Measurements from ENCODE around the gene ELMOD3.
"Not testable (repeated sequence)": the region's sequence is repeated elsewhere in the genome, so short reads cannot be mapped to it uniquely, and the experiment has no call there.

ELMOD3 gene

GRCh38 chr2:85376291-85377065 is 21.9 kb downstream of the ELMOD3 start:
- peak; percentile 63 for DNase-seq (ENCODE audit: low spot score)

- DNase-seq (ENCODE audit: low spot score) = no peak
These were observed 22.5 kb downstream of the ELMOD3 start for GRCh38 chr2:85377083-85377482.

- no peak for DNase-seq (ENCODE audit: low spot score)
These were observed 23.7 kb downstream of the ELMOD3 start for GRCh38 chr2:85378257-85378656.

- no peak for DNase-seq (ENCODE audit: low spot score)
These were observed 25.5 kb downstream of the ELMOD3 start for GRCh38 chr2:85380048-85380447.

- DNase-seq (ENCODE audit: low spot score) = not testable (repeated sequence)
These were observed 28.6 kb downstream of the ELMOD3 start for GRCh38 chr2:85383151-85383550.

GRCh38 chr2:85383850-85384249 is 29.3 kb downstream of the ELMOD3 start:
- DNase-seq (ENCODE audit: low spot score) = no peak

GRCh38 chr2:85385746-85386145 is 31.2 kb downstream of the ELMOD3 start:
- DNase-seq (ENCODE audit: low spot score) = no peak

- no peak for DNase-seq (ENCODE audit: low spot score)
These were observed 33.2 kb downstream of the ELMOD3 start for GRCh38 chr2:85387754-85388153.

- no peak for DNase-seq (ENCODE audit: low spot score)
These were observed 34.4 kb downstream of the ELMOD3 start for GRCh38 chr2:85388878-85389538.

- peak; percentile 81 for DNase-seq (ENCODE audit: low spot score)
These were observed 36.5 kb downstream of the ELMOD3 start for GRCh38 chr2:85390941-85391669.

- peak; percentile 83 for DNase-seq (ENCODE audit: low spot score)
These were observed 39.3 kb downstream of the ELMOD3 start for GRCh38 chr2:85393836-85394235.

- DNase-seq (ENCODE audit: low spot score) = peak; percentile 24
These were observed 39.7 kb downstream of the ELMOD3 start for GRCh38 chr2:85394261-85394681.

GRCh38 chr2:85394976-85395375 is 40.4 kb downstream of the ELMOD3 start:
- DNase-seq (ENCODE audit: low spot score) = no peak

GRCh38 chr2:85395912-85396475 is 41.4 kb downstream of the ELMOD3 start:
- no peak for DNase-seq (ENCODE audit: low spot score)

- no peak for DNase-seq (ENCODE audit: low spot score)
These were observed 42.2 kb downstream of the ELMOD3 start for GRCh38 chr2:85396531-85397470.

GRCh38 chr2:85397925-85398331 is 43.4 kb downstream of the ELMOD3 start:
- no peak for DNase-seq (ENCODE audit: low spot score)

- DNase-seq (ENCODE audit: low spot score) = no peak
These were observed 44.0 kb downstream of the ELMOD3 start for GRCh38 chr2:85398426-85399182.

- DNase-seq (ENCODE audit: low spot score) = no peak
These were observed 44.5 kb downstream of the ELMOD3 start for GRCh38 chr2:85399183-85399455.

- no peak for DNase-seq (ENCODE audit: low spot score)
These were observed 45.5 kb downstream of the ELMOD3 start for GRCh38 chr2:85400023-85400422.

- no peak for DNase-seq (ENCODE audit: low spot score)
These were observed 46.2 kb downstream of the ELMOD3 start for GRCh38 chr2:85400541-85401463.
